Mesendoderm (in vitro differentiated cells): ENCODE measurements around the gene DCLRE1B.
"Not testable (repeated sequence)": the region's sequence is repeated elsewhere in the genome, so short reads cannot be mapped to it uniquely, and the experiment has no call there.

Source experiments
- DNase-seq: peaks from one replicate; pipeline ENCODE4 v3.0.0; 2013
- H2AK5ac ChIP-seq: 2 replicates; pipeline ENCODE4 v1.6.1; 2013; ENCODE audit warnings: low read length, inconsistent platforms
- H2BK120ac ChIP-seq: 2 replicates; pipeline ENCODE4 v1.6.1; 2013; ENCODE audit warnings: low read depth, mild to moderate bottlenecking, low read length, moderate library complexity, mixed read lengths
- H2BK15ac ChIP-seq: replicated peaks from 2 replicates; pipeline ENCODE4 v1.6.1; 2013; ENCODE audit warnings: low read depth, mild to moderate bottlenecking, moderate library complexity
- H2BK5ac ChIP-seq: 2 replicates; pipeline ENCODE4 v1.6.1; 2013; ENCODE audit warnings: low read length, inconsistent platforms
- H3K18ac ChIP-seq: 2 replicates; pipeline ENCODE4 v1.6.1; 2013; ENCODE audit warnings: mild to moderate bottlenecking, low read length, mixed read lengths
- H3K23ac ChIP-seq: one replicate; pipeline ENCODE4 v1.6.1; 2013; ENCODE audit warnings: low read length
- H3K27ac ChIP-seq: 2 replicates; pipeline ENCODE4 v1.5.1; 2013; ENCODE audit warnings: low read depth, mild to moderate bottlenecking, inconsistent platforms, low read length, moderate library complexity
- H3K27me3 ChIP-seq: 2 replicates; pipeline ENCODE4 v1.6.1; 2013; ENCODE audit warnings: low read length, control low read depth, mild to moderate bottlenecking, inconsistent platforms; ENCODE audit not compliant: insufficient read depth, poor library complexity
- H3K36me3 ChIP-seq: 2 replicates; pipeline ENCODE4 v1.6.1; 2013; ENCODE audit warnings: low read length, inconsistent platforms; ENCODE audit not compliant: control insufficient read depth, insufficient read depth
- H3K4ac ChIP-seq: one replicate; pipeline ENCODE4 v1.6.1; 2013; ENCODE audit warnings: low read depth, mild to moderate bottlenecking, low read length, moderate library complexity
- H3K4me1 ChIP-seq: 2 replicates; pipeline ENCODE4 v1.6.1; 2013; ENCODE audit warnings: low read depth, low read length, inconsistent platforms; ENCODE audit not compliant: control insufficient read depth
- H3K4me2 ChIP-seq: 2 replicates; pipeline ENCODE4 v1.6.1; 2013; ENCODE audit warnings: low read length
- H3K4me3 ChIP-seq: 2 replicates; pipeline ENCODE4 v1.5.1; 2013; ENCODE audit warnings: mild to moderate bottlenecking, low read length
- H3K56ac ChIP-seq: one replicate; pipeline ENCODE4 v1.6.1; 2013; ENCODE audit warnings: low read length
- H3K79me1 ChIP-seq: 2 replicates; pipeline ENCODE4 v1.6.1; 2013; ENCODE audit warnings: low read length, inconsistent platforms
- H3K79me2 ChIP-seq: 2 replicates; pipeline ENCODE4 v1.6.1; 2013; ENCODE audit warnings: mild to moderate bottlenecking, low read length; ENCODE audit not compliant: control insufficient read depth, insufficient read depth
- H3K9ac ChIP-seq: 2 replicates; pipeline ENCODE4 v1.6.1; 2013; ENCODE audit warnings: low read length, inconsistent platforms
- H4K5ac ChIP-seq: one replicate; pipeline ENCODE4 v1.6.1; 2013; ENCODE audit warnings: low read length
- H4K8ac ChIP-seq: one replicate; pipeline ENCODE4 v1.6.1; 2013; ENCODE audit warnings: low read depth, mild to moderate bottlenecking, control low read depth, low read length, moderate library complexity
- WGBS: extraction: QIAGEN DNeasy Blood & Tissue Kit; methylation state at CpG from one replicate; pipeline ENCODE4 v1.1.7; 2013; ENCODE audit warnings: low lambda C conversion rate, missing lambda C conversion rate; ENCODE audit not compliant: insufficient coverage; ENCODE audit errors: extremely low coverage; 5-methylcytosine and 5-hydroxymethylcytosine counted together

DCLRE1B gene

DNA sequence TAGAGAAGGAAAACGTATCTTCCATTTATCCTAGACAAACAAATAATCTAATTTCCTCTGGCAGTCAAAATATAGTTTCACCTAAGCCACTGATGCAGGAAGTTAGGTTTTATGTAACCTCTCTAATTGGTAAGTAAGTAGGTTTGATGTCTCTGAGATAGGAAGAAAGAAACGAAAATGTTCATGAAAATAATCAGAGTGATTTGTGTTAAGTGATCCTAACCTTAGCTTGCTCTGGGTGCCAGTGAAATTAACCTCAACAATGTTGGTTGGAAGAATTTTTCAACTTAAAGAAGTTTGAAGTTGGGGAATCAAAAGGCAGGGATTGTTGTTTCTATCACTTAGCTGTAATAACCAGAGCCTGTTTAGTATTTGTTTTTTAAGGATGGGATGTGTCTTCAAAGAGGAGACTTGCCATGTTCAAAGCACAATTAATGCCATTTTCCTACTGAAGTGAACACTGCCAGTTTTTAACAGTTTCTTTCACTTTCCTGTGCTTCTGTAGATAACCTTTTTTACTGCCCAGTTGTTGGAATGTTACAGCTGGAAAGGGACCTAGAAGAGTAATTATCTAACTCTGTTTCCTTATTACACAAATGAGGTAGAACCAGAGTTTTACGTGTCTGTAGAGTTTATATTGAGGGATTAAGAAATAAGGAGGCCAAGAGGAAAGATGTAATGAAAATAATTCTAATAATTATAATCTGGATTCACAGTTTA, 42.4 kb downstream of the DCLRE1B start:
- Histone ChIP-seq H3K23ac (no peak overlapping the region), H2BK15ac (no peak overlapping the region), H2BK120ac (no peak overlapping the region), H3K9ac (no peak overlapping the region), H3K36me3 (no peaks in the 10 kb centered on the region), H3K56ac (no peak overlapping the region), H3K79me2 (no peaks in the 10 kb centered on the region), H3K4ac (no peak overlapping the region), H4K5ac (no peak overlapping the region), H3K4me2 (no peak overlapping the region), H3K4me3 (no peak overlapping the region), H4K8ac (no peak overlapping the region), H3K4me1 (no peaks in the 10 kb centered on the region), H3K18ac (no peak overlapping the region), H2AK5ac (no peak overlapping the region), H3K79me1 (peaks cover 6% of the 10 kb centered on the region), H3K27me3 (no peaks in the 10 kb centered on the region), H2BK5ac (no peak overlapping the region), H3K27ac (no peak overlapping the region)
- no peak for DNase-seq
- WGBS = no CpG with 5 or more reads among the region's 3 CpGs

DNA sequence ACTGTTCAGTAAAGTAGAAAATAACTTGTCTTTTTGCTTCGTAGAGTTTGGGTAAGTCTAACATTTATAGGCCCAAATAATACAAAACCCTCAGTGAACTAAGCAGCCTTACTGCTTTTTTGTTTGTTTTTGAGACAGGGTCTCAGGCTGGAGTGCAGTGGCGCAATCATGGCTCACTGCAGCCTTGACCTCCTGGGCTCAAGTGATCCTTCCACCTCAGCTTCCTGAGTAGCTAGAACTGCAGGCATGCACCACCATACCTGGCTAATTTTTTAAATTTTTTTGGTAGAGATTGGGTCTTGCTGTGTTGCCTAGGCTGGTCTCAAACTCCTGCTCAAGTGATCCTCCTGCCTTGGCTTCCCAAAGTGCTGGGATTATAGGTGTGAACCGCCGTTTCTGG, 43.0 kb downstream of the DCLRE1B start:
- no CpG with 5 or more reads among the region's 4 CpGs for WGBS
- H3K4me1 ChIP-seq, H3K4me3 ChIP-seq, H3K27ac ChIP-seq, H2BK120ac ChIP-seq, H3K79me2 ChIP-seq, H4K5ac ChIP-seq, H2BK15ac ChIP-seq, H2BK5ac ChIP-seq, H3K4me2 ChIP-seq, H3K36me3 ChIP-seq, H4K8ac ChIP-seq, H2AK5ac ChIP-seq, H3K18ac ChIP-seq, H3K27me3 ChIP-seq, H3K56ac ChIP-seq, H3K23ac ChIP-seq, H3K9ac ChIP-seq, H3K4ac ChIP-seq, H3K79me1 ChIP-seq, DNase-seq: not testable (repeated sequence)

DNA sequence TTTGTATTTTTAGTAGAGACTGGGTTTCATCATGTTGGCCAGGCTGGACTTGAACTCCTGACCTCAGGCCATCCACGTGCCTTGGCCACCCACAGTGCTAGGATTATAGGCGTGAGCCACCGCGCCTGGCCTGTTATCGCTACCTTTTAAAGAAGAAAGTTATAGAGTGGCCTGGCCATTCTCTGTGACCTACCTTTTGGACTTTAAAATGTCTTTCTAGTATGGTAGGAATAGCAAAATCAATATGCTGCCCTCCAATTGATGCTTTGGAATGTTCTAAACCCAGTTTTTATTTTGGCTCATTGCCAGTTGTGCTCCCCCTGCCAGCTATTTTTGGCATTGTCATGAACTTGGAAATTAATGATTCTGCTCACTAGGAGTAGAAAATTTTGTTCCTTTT, 43.9 kb downstream of the DCLRE1B start:
- no peak overlapping the region for H3K27ac ChIP-seq
- no peak overlapping the region for H4K8ac ChIP-seq
- no peaks in the 10 kb centered on the region for H3K4me1 ChIP-seq
- H2BK120ac ChIP-seq = no peak overlapping the region
- H3K4me3 ChIP-seq = no peak overlapping the region
- no peak overlapping the region for H2BK15ac ChIP-seq
- DNase-seq = no peak
- no peak overlapping the region for H4K5ac ChIP-seq
- no peaks in the 10 kb centered on the region for H3K27me3 ChIP-seq
- H3K36me3 ChIP-seq = no peaks in the 10 kb centered on the region
- H3K79me2 ChIP-seq = no peaks in the 10 kb centered on the region
- no peak overlapping the region for H3K4ac ChIP-seq
- no peak overlapping the region for H3K23ac ChIP-seq
- H3K18ac ChIP-seq = no peak overlapping the region
- WGBS = no CpG with 5 or more reads among the region's 5 CpGs
- H3K79me1 ChIP-seq = peaks cover 6% of the 10 kb centered on the region
- no peak overlapping the region for H3K9ac ChIP-seq
- no peak overlapping the region for H2BK5ac ChIP-seq
- no peak overlapping the region for H2AK5ac ChIP-seq
- no peak overlapping the region for H3K4me2 ChIP-seq
- no peak overlapping the region for H3K56ac ChIP-seq

GRCh38 chr1:113950908-113951307, 45.8 kb downstream of the DCLRE1B start:
- no peak overlapping the region for H3K9ac ChIP-seq
- no peak overlapping the region for H3K4me3 ChIP-seq
- H3K4me2 ChIP-seq = no peak overlapping the region
- WGBS = no CpG with 5 or more reads among the region's 1 CpG
- H4K8ac ChIP-seq = no peak overlapping the region
- no peak overlapping the region for H2BK5ac ChIP-seq
- no peaks in the 10 kb centered on the region for H3K79me2 ChIP-seq
- no peak overlapping the region for H3K27ac ChIP-seq
- H3K79me1 ChIP-seq = peaks cover 4% of the 10 kb centered on the region
- no peak overlapping the region for H3K23ac ChIP-seq
- H3K36me3 ChIP-seq = no peaks in the 10 kb centered on the region
- H3K27me3 ChIP-seq = no peaks in the 10 kb centered on the region
- H4K5ac ChIP-seq = no peak overlapping the region
- H3K56ac ChIP-seq = no peak overlapping the region
- no peaks in the 10 kb centered on the region for H3K4me1 ChIP-seq
- DNase-seq = no peak
- no peak overlapping the region for H2BK15ac ChIP-seq
- H3K18ac ChIP-seq = no peak overlapping the region
- H2BK120ac ChIP-seq = no peak overlapping the region
- no peak overlapping the region for H2AK5ac ChIP-seq
- H3K4ac ChIP-seq = no peak overlapping the region

- Histone ChIP-seq H4K5ac (no peak overlapping the region), H3K9ac (no peak overlapping the region), H3K36me3 (no peaks in the 10 kb centered on the region), H3K4ac (no peak overlapping the region), H2AK5ac (no peak overlapping the region), H3K4me3 (no peak overlapping the region), H3K23ac (no peak overlapping the region), H2BK5ac (no peak overlapping the region), H3K27ac (no peak overlapping the region), H3K79me1 (peaks cover 1% of the 10 kb centered on the region), H2BK120ac (no peak overlapping the region), H3K18ac (no peak overlapping the region), H3K27me3 (no peaks in the 10 kb centered on the region), H3K4me1 (no peaks in the 10 kb centered on the region), H2BK15ac (no peak overlapping the region), H3K79me2 (no peaks in the 10 kb centered on the region), H3K4me2 (no peak overlapping the region), H3K56ac (no peak overlapping the region), H4K8ac (no peak overlapping the region)
- DNase-seq = no peak
- WGBS = no CpG with 5 or more reads among the region's 2 CpGs
These were observed 46.6 kb downstream of the DCLRE1B start for GRCh38 chr1:113951719-113952118.

DNA sequence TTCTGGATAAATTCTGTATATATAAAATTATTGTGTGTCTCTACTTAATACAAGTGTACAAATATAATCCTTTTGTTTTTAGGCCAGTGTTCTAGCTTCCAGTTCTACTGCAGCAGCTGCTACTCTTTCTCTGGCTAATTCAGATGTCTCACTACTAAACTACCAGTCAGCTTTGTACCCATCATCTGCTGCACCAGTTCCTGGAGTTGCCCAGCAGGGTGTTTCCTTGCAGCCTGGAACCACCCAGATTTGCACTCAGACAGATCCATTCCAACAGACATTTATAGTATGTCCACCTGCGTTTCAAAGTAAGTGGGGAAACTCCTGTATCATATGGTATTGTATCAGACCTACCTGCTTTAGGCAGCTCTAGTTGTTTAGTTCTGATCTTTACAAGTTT, 52.9 kb downstream of the DCLRE1B start:
- H3K4ac ChIP-seq = no peak overlapping the region
- H3K56ac ChIP-seq = no peak overlapping the region
- H3K79me1 ChIP-seq = no peaks in the 10 kb centered on the region
- no peak overlapping the region for H3K9ac ChIP-seq
- H2BK5ac ChIP-seq = no peak overlapping the region
- H3K18ac ChIP-seq = no peak overlapping the region
- H3K4me3 ChIP-seq = no peak overlapping the region
- no peaks in the 10 kb centered on the region for H3K79me2 ChIP-seq
- H2BK15ac ChIP-seq = no peak overlapping the region
- H3K36me3 ChIP-seq = no peaks in the 10 kb centered on the region
- H3K4me2 ChIP-seq = no peak overlapping the region
- no CpG with 5 or more reads among the region's 1 CpG for WGBS
- no peak for DNase-seq
- H3K27ac ChIP-seq = no peak overlapping the region
- H2AK5ac ChIP-seq = no peak overlapping the region
- H3K4me1 ChIP-seq = no peaks in the 10 kb centered on the region
- no peak overlapping the region for H2BK120ac ChIP-seq
- no peak overlapping the region for H4K8ac ChIP-seq
- H3K23ac ChIP-seq = no peak overlapping the region
- no peak overlapping the region for H4K5ac ChIP-seq
- no peaks in the 10 kb centered on the region for H3K27me3 ChIP-seq
